GM21619 (cell line): ENCODE data around the gene CRMP1.
"Not testable (repeated sequence)": the region's sequence is repeated elsewhere in the genome, so short reads cannot be mapped to it uniquely, and the experiment has no call there.

ENCODE experiments used
- ATAC-seq: cut with Tn5 transposase; IDR thresholded peaks from one replicate; pipeline ENCODE4 v1.9.1; 2021; ENCODE audit not compliant: unreplicated experiment

Gene CRMP1

DNA sequence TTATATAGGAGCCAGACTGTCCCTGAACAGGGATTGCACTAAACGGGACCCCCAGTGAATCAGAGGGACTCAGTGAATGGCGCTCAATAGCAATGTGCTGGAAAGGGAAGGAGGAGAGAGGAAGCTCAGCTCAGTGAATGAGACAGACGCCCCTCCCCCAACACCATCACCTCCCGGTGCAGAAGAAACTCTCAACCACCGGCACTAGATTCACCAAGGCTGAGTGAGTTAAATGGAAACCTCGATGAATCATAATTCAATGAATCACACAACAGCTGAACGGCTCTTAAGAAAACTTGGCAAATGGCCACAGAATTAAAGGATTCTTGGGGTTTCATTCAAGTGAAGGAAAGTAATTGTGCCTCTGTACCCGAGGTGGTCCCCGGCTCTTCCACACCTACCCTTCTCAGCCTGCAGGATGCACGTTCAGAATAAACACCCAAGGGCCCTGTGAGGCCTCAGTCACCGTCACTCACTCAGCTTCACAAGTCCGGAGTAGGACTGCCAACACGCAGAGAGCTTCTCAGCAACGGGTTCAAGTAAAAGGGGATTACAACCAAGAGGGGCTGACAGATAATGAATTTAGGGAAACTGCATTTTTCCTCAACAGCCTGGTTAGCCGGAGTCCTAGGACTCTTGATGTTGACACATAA lies 29.3 kb downstream of the CRMP1 start:
- ATAC-seq, result no peak

DNA sequence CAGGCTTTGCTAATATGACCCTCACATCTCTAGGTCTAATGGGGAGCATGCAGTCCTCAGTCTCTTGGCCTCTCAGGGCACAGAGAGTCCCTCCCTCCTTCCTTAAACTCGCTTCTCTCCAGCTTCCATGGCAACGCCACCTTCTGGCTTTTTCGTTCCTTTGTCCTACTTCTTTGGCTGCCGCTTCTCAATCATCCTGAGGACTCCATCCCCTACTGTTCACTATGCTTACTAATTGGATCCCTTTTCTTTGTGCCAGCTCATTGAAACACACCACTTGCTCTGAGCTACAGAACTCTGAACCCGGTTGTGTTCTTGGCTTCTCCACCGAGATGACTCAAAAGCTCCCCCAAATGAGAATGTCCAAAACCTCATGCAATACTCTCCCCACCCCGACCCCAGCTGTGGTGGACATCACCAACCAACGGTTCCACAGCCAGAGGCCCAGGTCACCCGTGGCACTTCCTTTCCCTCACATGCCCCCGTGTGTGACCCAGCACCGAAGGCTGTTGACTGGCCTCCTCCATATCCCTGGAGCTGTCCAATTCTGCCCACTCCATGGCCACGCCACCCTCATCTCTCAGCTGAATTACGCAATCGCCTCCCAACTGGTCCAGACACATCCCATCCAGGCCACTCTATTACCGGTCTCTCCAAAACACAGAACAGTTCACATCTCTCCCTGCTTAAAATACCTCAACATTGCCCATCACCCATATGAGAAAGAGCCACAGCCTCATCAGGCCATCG lies 34.7 kb downstream of the CRMP1 start:
- no peak for ATAC-seq

DNA sequence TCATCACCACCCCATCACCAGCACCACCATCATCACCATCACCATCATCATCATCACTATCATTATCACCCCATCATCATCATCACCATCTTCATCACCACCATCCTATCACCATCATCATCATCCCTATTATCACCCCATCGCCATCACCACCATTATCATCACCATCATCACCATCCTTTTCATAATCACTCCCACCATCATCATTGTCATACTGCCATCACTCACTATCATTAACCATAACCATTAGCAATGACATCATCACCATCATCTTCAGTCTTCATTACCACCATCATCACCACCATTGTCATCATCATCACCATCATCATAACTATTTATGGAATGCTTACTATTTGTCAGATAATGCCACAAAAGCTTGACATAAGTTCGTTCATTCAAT lies 35.7 kb downstream of the CRMP1 start:
- no peak for ATAC-seq

DNA sequence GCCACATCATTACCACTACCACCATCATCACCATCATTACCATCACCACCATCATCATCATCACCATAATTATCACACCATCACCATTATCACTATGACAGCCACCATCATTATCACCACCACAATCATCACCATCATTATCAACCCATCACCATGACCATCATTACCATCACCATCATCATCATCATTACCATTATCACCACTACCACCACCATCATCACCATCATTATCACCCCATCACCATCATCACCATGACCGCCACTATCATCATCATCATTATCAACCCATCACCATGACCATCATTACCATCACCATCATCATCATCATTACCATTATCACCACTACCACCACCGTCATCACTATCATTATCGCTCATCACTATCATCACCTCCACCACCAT lies 36.5 kb downstream of the CRMP1 start:
- not testable (repeated sequence) for ATAC-seq

DNA sequence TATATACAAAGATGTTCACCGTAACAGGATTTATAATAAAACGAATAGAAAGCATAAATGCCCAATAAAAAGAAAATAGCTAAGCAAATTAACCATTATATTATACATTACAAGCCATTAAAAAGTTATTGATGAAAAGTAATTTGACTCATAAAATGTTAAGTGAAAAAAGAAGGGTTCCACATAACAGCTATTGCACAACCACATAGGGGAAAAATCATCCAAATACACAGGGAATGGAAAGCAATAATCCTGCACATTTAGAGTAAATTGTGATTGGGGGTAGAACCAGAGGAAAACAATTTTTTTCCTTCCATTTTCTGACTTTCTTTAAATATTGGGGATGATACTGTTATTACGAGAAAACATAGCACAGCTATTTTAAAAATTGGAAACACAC lies 38.0 kb downstream of the CRMP1 start:
- ATAC-seq, result no peak

DNA sequence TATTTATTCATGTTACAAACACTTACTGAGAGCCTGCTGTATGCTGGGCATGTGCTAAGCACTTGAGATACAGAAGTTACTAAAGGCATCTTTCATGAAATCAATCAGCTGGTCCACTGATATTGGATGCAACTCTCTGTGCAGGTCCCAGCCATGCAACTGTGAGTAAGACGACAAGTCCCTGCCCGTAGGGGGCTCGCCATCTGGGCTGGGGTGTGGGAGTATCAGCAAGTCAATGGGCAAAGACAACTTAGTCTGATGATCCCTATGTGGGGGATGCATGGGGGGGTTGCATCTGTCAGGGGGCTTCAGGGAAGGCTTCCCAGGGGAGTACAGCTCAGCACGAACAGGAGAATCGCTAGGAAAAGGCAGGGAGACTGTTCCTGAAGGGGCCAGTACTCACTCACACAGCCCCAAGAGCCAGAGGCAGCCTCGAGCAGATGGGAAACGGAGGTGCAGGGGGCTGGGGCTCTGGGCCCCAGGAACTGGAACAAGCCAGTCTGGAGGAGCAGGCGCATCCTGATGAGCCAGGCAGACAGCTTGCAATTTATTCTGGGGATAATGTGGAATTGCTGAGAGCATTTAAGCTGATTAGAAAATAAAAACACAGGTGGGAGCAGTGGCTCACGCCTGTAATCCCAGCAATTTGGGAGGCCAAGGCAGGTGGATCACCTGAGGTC lies 40.2 kb downstream of the CRMP1 start:
- no peak for ATAC-seq

DNA sequence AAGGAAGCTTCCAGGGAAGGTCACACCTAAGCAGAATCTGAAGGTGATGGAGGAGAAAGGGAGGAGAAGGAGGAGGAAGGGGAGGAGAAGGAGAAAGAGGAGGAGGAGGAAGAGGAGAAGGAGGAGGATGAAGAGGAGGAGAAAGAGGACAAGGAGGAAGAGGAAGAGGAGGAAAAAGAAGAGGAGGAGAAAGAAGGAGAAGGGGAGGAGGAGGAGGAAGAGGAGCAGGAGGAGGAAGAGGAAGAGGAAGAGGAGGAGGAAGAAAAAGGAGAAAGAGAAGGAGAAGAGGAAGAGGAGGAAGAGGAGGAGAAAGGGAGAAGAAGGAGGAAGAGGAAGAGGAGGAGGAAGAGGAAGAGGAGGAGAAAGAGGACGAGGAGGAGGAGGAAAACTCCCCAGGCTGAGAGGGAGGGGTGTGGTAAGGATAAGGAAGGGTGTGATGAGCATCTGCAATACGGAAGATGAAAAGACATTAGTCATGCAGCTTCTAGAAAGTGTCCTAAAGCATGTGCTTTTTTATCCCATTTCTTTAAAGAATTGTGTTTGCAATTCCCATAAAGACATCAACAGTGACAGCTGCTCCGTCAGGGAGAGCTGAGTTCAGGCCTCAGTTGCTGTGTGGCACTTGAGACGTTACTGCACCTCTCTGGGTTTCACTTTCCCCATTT lies 41.1 kb downstream of the CRMP1 start:
- no peak for ATAC-seq

DNA sequence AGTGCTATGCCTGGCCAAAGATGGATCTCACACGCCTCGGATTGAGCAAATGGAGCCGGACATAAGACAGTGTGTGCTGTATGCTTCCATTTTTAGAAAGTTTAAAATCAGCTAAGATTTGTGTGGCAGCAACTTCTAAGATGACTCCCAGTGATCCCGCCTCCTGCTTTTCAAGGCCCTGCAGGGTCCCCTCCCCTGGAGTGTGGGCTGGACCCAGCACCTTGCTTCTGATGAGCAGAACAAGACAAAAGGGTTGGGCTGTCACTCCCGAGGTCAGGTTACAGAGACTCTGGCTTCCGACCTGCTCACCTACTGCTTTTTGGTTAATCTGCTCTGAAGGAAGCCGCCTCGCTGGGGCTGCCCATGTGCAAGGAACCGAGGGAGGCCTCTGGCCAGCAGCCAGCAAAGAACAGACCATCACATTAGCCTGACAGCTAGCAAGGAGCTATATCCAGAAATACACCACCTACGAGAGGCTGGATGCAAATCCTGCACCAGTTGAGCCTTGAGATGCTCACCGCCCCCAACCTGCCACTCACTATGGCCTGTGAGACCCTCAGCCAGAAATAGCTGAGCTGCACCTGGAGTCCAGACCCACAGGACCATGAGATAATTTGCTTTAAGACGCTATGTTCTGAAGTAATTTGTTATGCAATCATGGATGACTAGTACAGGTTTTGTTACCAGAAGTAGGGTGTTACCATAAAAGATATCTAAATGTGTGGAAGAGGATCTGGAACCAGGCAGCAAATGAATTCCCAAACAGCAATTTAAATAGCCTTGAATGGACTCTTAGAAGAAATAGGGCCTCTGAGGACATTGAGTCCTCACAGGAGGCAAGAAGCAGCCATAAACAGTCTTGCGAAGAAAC lies 47.6 kb downstream of the CRMP1 start:
- no peak for ATAC-seq

DNA sequence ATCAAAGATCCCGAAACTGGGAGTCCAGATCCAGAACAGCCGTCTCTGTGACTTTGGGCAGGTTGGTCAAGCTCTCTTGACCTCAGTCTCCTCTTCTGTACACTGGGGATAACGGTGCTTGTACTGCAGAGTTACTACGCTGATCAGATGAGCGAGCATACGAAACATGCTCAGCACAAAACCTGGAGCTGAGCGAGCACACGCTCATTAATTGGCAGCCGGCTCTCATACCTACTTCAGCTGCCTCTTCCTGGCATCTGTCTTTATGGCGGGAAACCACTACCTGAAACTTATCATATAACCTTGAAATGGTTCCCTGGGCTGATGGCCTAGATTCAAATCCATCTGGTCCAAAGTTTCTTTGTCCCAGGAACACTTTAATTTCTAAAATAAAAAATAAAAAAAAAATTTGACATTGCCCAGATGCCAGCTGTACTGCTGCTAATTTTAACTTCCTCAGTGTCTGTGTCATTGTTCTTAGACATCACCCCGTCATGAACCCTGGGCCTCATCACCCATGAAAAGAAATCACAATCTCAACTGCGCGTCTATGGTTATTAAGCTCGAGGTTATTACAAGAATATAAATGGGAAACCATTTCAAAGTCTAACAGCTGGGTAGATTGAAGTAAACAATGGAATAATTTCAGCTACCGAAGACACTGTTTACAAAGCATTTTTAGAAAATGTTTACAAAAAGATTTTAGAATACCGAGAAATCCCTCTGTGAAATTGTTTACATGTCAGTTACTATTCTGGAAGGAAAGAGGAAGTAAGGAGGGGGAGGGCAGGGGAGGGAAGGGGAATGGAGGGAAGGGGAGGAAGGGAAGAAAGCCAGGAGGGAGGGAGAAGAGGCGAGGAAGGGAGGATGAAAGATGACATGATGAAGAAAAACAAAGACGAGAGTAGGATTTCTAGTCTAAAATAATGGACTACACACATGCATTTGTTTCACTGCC lies 49.0 kb downstream of the CRMP1 start:
- no peak for ATAC-seq

DNA sequence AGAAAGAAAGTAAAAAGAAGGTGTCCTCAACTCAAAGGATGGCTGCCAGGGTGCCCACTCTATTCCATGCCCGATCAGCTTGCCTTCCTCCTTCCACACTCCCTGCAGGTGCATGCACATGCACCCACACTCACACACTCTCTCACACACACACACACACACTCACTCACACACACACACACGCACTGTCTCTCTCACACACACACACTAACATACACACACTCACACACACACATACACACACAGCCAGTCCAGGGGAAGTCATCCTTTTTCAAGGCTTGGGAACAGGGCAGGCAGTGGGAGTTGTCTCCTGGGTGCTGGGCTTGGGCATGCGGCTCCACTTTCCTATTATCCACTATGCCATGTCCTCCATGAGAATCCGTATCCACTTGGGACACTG lies 50.4 kb downstream of the CRMP1 start:
- no peak for ATAC-seq

DNA sequence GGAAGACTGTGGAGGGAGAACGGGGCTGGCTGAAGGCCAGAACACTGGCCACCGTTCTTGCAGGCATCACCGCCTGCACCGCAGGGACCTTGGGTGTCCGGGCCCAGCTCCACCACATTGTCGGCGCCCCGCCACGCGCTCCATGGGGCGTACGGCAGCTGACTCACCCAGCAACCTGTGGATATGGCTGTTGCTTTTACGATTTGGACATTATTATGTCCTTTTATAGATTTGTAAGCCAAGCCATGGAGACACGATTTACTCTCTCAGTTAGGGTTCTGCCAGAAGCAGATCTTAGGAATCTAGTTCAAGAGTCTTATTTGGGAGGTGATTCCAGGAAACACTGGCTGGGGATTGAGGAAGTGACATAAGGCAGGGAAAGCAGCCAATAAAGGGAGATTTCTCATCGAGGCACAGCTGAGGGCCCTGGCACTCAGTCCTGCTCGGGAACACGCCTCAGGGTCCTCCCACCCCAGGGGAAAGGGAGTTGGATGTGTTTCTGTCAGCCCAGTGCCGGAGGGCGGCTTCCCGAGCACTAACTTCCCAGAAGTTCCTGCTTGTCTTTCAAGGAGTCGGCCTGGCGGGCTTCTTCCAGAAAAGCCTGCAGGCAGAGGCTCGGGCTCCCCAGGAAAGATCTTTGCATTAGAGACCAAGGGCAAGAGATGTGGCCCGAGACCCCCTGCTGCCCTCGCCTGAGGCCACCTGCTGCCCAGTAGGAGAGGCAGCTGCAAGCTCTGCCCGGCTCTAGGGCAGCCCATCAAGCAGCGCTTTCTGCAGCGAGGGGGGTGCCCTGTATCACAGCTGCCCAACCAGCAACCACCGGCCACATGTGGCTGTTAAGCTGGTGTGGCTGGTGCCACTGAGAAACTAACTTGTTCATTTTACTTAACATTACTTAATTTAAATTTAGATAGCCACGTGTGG lies 52.9 kb downstream of the CRMP1 start:
- ATAC-seq, result no peak

DNA sequence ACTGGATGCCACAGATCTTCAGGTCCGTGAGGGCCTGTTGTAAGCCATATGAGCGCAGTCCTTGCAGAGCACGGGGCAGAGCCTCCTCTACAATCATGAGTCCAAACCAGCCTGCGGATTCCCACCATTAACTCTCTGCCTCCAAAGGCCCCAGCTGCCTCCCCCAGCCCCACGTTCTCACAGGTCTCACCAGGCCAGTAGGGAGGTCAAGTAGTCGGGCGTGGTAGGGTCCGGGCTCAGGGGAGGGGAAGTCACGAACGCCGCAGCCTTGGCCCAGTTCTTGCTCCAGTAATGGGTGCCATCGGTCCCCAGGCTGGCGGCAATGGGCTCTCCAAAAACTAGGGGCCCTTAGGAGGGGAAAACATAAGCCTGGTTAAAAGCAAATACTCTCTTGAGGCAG lies 53.6 kb downstream of the CRMP1 start:
- ATAC-seq, result no peak

DNA sequence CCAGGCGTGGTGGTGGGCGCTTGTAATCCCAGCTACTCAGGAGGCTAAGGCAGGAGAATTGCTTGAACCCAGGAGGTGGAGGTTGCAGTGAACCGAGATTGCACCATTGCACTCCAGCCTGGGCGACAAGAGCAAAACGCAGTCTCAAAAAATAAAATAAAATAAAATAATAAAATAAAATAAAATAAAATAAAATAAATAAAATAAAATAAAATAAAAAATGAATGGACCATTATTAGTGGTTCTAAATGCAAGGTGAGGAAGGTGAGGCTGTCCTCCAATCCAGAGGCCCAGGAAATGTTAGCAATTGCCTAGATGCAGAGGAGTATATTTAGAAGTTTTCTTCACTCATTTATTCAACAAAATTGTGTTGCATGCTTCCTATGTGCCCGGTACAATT lies 55.4 kb downstream of the CRMP1 start:
- not testable (repeated sequence) for ATAC-seq

DNA sequence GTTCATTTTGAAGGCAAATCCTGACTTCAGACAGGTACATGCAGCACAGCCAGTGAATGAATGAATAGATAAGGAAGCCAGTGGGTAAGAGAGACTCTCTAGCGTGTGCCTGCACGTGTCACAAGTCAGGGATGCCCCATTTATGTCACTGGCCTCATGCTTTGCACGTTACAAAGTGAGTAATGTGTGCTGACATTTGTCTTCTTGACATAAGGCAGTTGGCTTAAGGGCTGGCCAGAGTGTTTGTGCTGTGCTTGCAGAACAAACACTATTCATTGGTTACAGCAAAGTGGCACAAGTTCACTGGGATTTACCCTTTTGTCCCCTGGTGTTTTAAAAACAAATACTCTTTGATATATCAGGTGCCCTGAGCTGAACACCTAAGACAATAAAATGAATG lies 55.9 kb downstream of the CRMP1 start:
- no peak for ATAC-seq

DNA sequence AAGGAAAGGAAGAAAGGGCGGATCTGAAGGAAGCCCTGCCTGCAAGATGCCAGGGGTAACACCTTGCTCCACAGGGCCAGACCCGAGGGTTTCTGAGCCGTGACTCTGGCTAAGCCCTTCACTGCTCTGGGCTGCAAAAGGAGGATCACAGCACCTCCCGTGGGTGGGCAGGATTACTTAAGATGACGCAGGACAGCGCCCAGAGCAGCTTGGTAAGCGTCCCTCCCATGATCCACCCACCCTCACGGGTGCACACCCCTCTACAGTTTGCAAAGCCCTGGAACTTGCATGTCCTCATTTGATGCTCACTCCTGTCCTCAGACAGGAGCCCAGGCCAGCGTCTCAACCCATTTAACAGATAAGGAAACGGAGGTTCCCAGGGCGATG lies 64.9 kb downstream of the CRMP1 start:
- no peak for ATAC-seq

DNA sequence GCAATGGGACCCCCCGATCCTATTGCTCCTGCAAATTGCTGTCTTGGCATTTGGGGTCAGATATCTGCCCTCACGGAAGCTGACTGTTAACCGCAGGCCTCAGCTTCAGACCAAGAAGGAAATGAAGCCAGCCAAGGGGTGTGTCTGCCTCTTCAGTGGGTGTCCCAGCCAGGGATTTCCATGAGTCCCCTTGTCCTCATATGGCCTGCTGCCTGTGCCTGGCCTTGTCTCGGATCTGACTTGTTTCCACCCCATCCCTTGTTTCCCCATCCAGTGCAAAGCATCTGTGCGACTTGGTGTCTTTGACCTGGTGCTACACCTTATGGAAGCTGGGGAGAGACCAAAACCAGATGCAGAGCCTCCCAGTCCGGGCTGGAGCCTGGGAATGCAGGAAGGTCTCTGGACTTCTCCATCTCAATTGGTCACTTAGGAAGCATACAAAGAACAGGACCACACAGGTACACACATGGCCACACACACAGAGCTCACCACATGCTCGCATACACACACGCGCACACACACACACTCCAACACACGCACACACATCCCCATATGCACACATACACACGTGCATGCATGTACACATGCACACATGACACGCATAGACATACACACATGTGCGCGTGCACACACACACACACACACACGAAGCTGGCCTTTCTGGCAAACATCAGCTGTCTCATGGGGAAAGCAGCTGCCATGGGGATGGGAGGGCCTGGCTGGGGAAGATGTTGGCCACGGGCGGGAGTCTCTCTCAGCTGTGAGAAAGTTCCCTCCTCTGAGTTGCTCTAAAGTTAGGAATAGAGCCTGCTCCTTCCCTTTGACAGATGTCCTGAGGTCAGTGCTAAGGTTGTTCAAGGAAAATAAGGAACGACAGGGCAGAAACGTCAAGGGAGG lies 65.5 kb downstream of the CRMP1 start:
- no peak for ATAC-seq

DNA sequence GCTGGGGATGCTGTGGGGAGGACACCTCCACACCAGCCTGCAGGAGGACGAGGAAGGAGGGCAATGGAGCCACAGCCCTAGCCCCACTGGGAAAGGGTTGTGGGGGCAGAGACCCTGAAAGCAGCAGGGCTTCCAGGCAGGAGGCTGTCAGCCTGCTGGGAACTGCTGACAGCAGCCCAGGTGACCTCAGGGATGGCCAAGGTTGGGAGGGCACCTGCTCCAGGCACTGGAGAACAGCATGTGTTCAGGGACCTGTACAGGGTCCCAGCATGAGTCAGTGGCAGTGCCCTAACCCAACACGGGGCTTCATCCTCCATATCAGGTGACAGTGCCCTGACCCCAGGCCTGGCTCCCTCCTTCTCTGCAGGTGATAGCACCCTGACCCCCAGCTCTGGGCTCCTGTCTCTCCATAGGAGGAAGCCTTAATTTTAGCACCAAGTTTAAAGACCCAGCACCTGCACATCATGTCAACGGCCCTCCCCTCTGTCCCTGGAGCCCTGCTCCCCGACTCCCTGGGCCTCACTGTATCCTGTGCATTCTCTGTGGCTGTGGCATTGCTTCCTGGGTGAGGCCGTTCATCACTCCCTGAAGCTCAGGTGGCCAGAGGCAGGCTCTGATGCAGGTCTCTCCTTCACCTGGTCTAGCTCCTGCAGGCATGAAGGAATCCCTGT lies 66.3 kb downstream of the CRMP1 start:
- ATAC-seq, result no peak
